Measurements from ENCODE around the gene LNX2. TPM values are rescaled to one million over a fixed set of nuclear protein-coding genes. Genes with fewer than 3 reads are reported as not detected.

LNX2 gene
- total RNA-seq, 6 experiments from 2014 or later = 3.9 to 5.3 (median 5.2) TPM

- Mint-ChIP-seq H3K4me1 (ENCODE audit: low read depth) (peaks cover 27% of the 10 kb centered on the region), H3K36me3 (ENCODE audit: low read depth) (no peaks in the 10 kb centered on the region; the same call in 1 of the 2 replicates), H3K27me3 (ENCODE audit: insufficient read depth) (no peaks in the 10 kb centered on the region), H3K27ac (peak overlapping the region; percentile 33; the same call in 1 of the 2 replicates), H3K4me3 (peak overlapping the region; percentile 3; the same call in 1 of the 2 replicates), H3K9me3 (no peaks in the 10 kb centered on the region)
- TF ChIP-seq CTCF (IDR thresholded peaks at IDR 0.05) = no peak
- no peak for DNase-seq
These were observed 38.2 kb upstream of the LNX2 start for GRCh38 chr13:27658546-27658945.

- no peak for TF ChIP-seq CTCF (IDR thresholded peaks at IDR 0.05)
- peaks cover 27% of the 10 kb centered on the region for H3K4me1 Mint-ChIP-seq (ENCODE audit: low read depth)
- H3K36me3 Mint-ChIP-seq (ENCODE audit: low read depth) = no peaks in the 10 kb centered on the region; the same call in 1 of the 2 replicates
- no peak overlapping the region for H3K27ac Mint-ChIP-seq
- H3K9me3 Mint-ChIP-seq = no peaks in the 10 kb centered on the region
- H3K27me3 Mint-ChIP-seq (ENCODE audit: insufficient read depth) = no peaks in the 10 kb centered on the region
- no peak overlapping the region for H3K4me3 Mint-ChIP-seq
- no peak for DNase-seq
These were observed 37.4 kb upstream of the LNX2 start for GRCh38 chr13:27657724-27658123.

- DNase-seq = no peak
- no peak overlapping the region for H3K27ac Mint-ChIP-seq
- H3K4me3 Mint-ChIP-seq = no peak overlapping the region
- peaks cover 23% of the 10 kb centered on the region for H3K36me3 Mint-ChIP-seq (ENCODE audit: low read depth)
- no peaks in the 10 kb centered on the region for H3K27me3 Mint-ChIP-seq (ENCODE audit: insufficient read depth)
- H3K4me1 Mint-ChIP-seq (ENCODE audit: low read depth) = peaks cover 27% of the 10 kb centered on the region
- no peak for TF ChIP-seq CTCF (IDR thresholded peaks at IDR 0.05)
- H3K9me3 Mint-ChIP-seq = peaks cover 7% of the 10 kb centered on the region
These were observed 34.5 kb upstream of the LNX2 start for GRCh38 chr13:27654816-27655215.

- H3K27ac Mint-ChIP-seq = no peak overlapping the region
- no peaks in the 10 kb centered on the region for H3K27me3 Mint-ChIP-seq (ENCODE audit: insufficient read depth)
- no peak for DNase-seq
- peaks cover 30% of the 10 kb centered on the region for H3K36me3 Mint-ChIP-seq (ENCODE audit: low read depth)
- peaks cover 21% of the 10 kb centered on the region for H3K4me1 Mint-ChIP-seq (ENCODE audit: low read depth)
- H3K4me3 Mint-ChIP-seq = no peak overlapping the region
- TF ChIP-seq CTCF (IDR thresholded peaks at IDR 0.05) = no peak
- H3K9me3 Mint-ChIP-seq = peaks cover 11% of the 10 kb centered on the region
These were observed 33.7 kb upstream of the LNX2 start for GRCh38 chr13:27654059-27654458.

GRCh38 chr13:27650312-27650711 lies 30.0 kb upstream of the LNX2 start:
- no peak for TF ChIP-seq CTCF (IDR thresholded peaks at IDR 0.05)
- H3K4me3 Mint-ChIP-seq = no peak overlapping the region
- peaks cover 11% of the 10 kb centered on the region for H3K9me3 Mint-ChIP-seq
- H3K4me1 Mint-ChIP-seq (ENCODE audit: low read depth) = no peaks in the 10 kb centered on the region
- H3K36me3 Mint-ChIP-seq (ENCODE audit: low read depth) = peaks cover 38% of the 10 kb centered on the region
- H3K27me3 Mint-ChIP-seq (ENCODE audit: insufficient read depth) = no peaks in the 10 kb centered on the region; the same call in 1 of the 2 replicates
- DNase-seq = no peak
- no peak overlapping the region for H3K27ac Mint-ChIP-seq

GRCh38 chr13:27644302-27644701 lies 24.0 kb upstream of the LNX2 start:
- no peaks in the 10 kb centered on the region; the same call in 1 of the 2 replicates for H3K27me3 Mint-ChIP-seq (ENCODE audit: insufficient read depth)
- peaks cover 23% of the 10 kb centered on the region for H3K4me1 Mint-ChIP-seq (ENCODE audit: low read depth)
- TF ChIP-seq CTCF (IDR thresholded peaks at IDR 0.05) = no peak
- peak overlapping the region; percentile 33; the same call in 1 of the 2 replicates for H3K4me3 Mint-ChIP-seq
- peaks cover 10% of the 10 kb centered on the region for H3K36me3 Mint-ChIP-seq (ENCODE audit: low read depth)
- H3K27ac Mint-ChIP-seq = peak overlapping the region; percentile 6; the same call in 1 of the 2 replicates
- DNase-seq = peak; percentile 53
- no peaks in the 10 kb centered on the region for H3K9me3 Mint-ChIP-seq

Measured in HFFc6 (cell line).